Measurements from ENCODE around the gene LHFPL3.
"Not testable (repeated sequence)": the region's sequence is repeated elsewhere in the genome, so short reads cannot be mapped to it uniquely, and the experiment has no call there.

The LHFPL3 gene

GRCh38 chr7:104604706-104605105 is 276.3 kb downstream of the LHFPL3 start:
- DNase-seq = no peak

GRCh38 chr7:104621321-104621720 is 292.9 kb downstream of the LHFPL3 start:
- no peak for DNase-seq

GRCh38 chr7:104625956-104626355 is 297.6 kb downstream of the LHFPL3 start:
- DNase-seq = no peak

- no peak for DNase-seq
Measured at GRCh38 chr7:104627516-104627915, 299.1 kb downstream of the LHFPL3 start.

GRCh38 chr7:104628017-104628416 is 299.6 kb downstream of the LHFPL3 start:
- DNase-seq = no peak

GRCh38 chr7:104629408-104629807 is 301.0 kb downstream of the LHFPL3 start:
- DNase-seq = no peak

- DNase-seq = no peak
Measured at GRCh38 chr7:104640506-104640905, 312.1 kb downstream of the LHFPL3 start.

- no peak for DNase-seq
Measured at GRCh38 chr7:104642560-104642959, 314.2 kb downstream of the LHFPL3 start.

GRCh38 chr7:104643587-104644217 is 315.3 kb downstream of the LHFPL3 start:
- DNase-seq = no peak

GRCh38 chr7:104650991-104651640 is 322.7 kb downstream of the LHFPL3 start:
- no peak for DNase-seq

GRCh38 chr7:104652434-104652833 is 324.0 kb downstream of the LHFPL3 start:
- no peak for DNase-seq

GRCh38 chr7:104652865-104653264 is 324.5 kb downstream of the LHFPL3 start:
- no peak for DNase-seq

- DNase-seq = no peak
Measured at GRCh38 chr7:104653825-104654401, 325.5 kb downstream of the LHFPL3 start.

- DNase-seq = no peak
Measured at GRCh38 chr7:104655592-104655991, 327.2 kb downstream of the LHFPL3 start.

- no peak for DNase-seq
Measured at GRCh38 chr7:104656467-104656866, 328.1 kb downstream of the LHFPL3 start.

- DNase-seq = no peak
Measured at GRCh38 chr7:104657134-104657533, 328.7 kb downstream of the LHFPL3 start.

GRCh38 chr7:104661575-104661974 is 333.2 kb downstream of the LHFPL3 start:
- DNase-seq = no peak

GRCh38 chr7:104664648-104665047 is 336.2 kb downstream of the LHFPL3 start:
- DNase-seq = no peak

GRCh38 chr7:104677587-104677986 is 349.2 kb downstream of the LHFPL3 start:
- no peak for DNase-seq

GRCh38 chr7:104679085-104679484 is 350.7 kb downstream of the LHFPL3 start:
- no peak for DNase-seq

- DNase-seq = no peak
Measured at GRCh38 chr7:104686286-104686685, 357.9 kb downstream of the LHFPL3 start.

GRCh38 chr7:104694710-104695109 is 366.3 kb downstream of the LHFPL3 start:
- no peak for DNase-seq

- DNase-seq = no peak
Measured at GRCh38 chr7:104695563-104695962, 367.2 kb downstream of the LHFPL3 start.

- DNase-seq = no peak
Measured at GRCh38 chr7:104700336-104700735, 371.9 kb downstream of the LHFPL3 start.

GRCh38 chr7:104721027-104721426 is 392.6 kb downstream of the LHFPL3 start:
- DNase-seq = not testable (repeated sequence)

Data from activated naive CD4-positive, alpha-beta T cell treated with Interleukin-2 at 50 U/mL for 16 hours (primary cell).